Measurements from ENCODE around the gene NHLRC2. TPM values are rescaled to one million over a fixed set of nuclear protein-coding genes. Genes with fewer than 3 reads are reported as not detected.
A peak's percentile ranks its signal among the peaks of the same experiment; 100 is the strongest.

The NHLRC2 gene
- total RNA-seq, 1 donor from 2014 or later: 76.9 TPM

- DNase-seq: no peak
- intact Hi-C loops (cut with micrococcal nuclease): no loop called here
- no peak for ATAC-seq
Measured at GRCh38 chr10:113856563-113856962, 2.1 kb downstream of the NHLRC2 start.

DNA sequence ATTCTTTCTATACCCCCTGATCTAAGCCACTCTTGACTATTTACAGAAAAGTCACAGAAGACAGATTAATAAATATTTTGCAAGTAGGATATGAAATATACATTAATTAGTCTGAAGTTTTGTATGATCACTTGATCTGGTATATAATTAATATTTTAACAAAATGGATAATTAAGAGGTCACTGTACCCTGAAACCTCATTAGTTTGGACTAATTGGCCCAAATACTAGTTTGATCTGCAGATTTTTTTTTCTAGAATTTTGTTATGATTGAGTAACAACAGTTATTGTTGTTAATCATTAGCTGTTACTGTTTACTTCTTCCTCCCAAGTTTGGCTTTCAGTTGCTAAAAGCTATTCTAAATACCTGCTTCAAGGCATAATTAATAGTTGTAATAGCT is 2.7 kb downstream of the NHLRC2 start:
- no peak for ATAC-seq
- no peak for DNase-seq
- intact Hi-C loops (cut with micrococcal nuclease): no loop called here

DNA sequence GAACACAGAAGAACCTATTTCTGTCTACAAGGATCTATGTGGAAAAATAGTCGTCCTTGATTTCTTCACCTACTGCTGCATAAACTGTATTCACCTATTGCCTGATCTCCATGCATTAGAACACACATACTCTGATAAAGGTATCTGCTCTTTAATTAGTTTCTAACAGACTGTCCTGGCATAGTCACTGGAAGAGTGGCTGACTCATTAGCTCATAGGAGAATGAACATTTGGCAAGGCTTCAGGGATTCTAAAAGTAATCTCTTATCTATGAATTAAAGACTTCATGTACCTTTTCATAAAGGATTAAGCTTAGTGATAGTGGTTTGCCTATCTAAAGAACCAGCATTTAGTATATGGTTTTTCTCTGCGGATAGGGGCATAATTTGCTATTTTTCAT is 4.1 kb downstream of the NHLRC2 start:
- ATAC-seq (peak; percentile 51), DNase-seq (no peak)
- intact Hi-C loops (cut with micrococcal nuclease): no loop called here

DNA sequence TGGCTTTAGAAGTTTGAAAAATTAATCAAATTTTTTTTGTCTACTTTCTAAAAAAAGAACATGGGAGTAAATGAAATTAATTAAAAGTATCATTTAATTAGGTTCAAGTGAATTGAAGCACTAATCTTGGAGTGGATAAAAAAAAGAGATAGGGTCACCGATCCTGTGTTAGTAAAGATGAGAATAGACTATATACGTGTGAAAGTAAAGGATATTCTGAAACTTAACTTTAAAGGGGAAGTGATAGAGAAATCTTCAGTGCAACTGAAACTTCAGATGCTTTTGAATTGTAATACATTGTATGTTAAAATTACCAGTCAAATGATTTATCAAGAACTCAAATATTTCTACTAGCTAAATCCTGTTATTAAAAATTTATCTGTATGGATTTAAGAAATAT is 4.8 kb downstream of the NHLRC2 start:
- no peak for DNase-seq
- ATAC-seq: no peak
- intact Hi-C loops (cut with micrococcal nuclease): no loop called here

GRCh38 chr10:113865901-113866300 is 11.4 kb downstream of the NHLRC2 start:
- intact Hi-C loops (cut with micrococcal nuclease): no loop called here
- no peak for DNase-seq
- no peak for ATAC-seq

DNA sequence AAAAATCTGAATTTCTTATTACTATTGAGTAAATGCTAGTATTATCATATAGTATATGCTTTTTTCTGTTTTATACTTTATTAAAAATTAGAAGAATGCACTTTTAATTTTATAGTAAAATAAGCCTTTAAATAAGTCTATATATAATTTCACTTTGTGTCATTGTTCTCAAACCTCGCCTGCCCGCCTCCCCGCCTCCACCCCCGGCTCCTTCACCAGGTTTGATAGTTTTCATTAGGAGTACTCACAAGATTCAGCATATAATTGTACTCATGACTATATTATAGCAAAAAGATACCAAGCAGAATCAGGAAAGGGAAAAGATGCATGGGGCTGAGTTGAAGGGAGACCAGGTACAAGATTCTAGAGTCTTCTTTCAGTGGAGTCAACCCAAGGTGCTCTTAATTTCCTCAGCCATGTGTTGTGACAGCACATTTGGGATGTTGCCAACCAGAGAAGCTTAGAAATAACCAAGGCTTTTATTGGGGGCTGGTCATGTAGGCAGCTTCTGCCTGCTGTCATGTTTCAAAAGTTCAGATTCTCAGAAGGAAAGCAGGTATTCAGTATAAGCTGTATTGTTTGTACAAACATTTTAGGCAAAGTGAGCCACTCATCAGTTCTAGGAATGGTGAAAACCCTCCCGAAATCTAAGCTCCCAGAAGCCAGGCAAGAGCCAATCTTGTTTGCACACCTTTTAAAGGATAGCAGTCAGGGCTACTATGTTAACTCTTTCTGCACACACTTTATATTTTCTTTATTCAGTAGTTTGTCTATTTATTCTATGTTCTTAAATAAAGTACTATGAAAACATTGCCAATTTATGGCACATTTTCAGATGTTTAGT is 12.3 kb downstream of the NHLRC2 start:
- DNase-seq: peak; percentile 21
- ATAC-seq: peak; percentile 44
- intact Hi-C loops (cut with micrococcal nuclease): no loop called here

DNA sequence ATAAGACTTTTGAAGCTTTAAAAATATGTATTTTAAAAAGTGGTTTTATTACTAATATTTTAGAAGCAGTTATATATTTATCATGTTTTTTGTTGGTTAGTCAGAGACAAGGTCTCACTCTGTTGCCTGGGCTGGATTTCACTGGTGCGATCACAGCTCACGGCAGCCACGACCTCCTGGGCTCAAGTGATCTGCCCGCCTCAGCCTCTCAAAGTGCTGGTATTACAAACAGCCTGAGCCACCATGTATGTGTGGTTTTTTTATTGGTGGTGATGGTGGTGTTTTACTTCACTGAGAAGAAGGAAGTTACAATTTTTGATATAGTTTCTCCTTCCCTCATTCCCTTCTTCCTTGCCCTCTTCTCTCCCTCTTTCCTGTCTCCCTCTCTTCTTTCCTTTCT is 13.4 kb downstream of the NHLRC2 start:
- intact Hi-C loops (cut with micrococcal nuclease): no loop called here
- DNase-seq: peak; percentile 27
- ATAC-seq: no peak

DNA sequence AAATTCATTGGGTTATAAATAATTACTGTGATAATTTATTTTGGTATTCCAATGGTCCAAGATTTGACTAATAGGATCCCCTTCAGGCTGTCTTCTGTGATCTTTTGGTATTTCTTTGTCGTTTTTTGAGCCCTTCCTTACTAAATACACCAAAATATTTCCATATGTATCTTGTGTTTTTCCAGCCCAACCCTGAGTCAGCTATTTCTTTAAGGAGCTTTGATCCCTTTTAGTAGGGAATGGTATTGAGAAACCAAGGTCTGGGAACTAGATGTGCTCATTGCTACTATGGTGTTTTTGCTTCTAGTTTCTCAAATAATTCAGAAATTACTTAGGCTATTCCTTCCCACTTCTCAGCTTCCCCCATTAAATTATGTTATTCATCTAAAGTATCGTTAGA is 15.3 kb downstream of the NHLRC2 start:
- ATAC-seq (no peak), DNase-seq (no peak)
- intact Hi-C loops (cut with micrococcal nuclease): no loop called here

DNA sequence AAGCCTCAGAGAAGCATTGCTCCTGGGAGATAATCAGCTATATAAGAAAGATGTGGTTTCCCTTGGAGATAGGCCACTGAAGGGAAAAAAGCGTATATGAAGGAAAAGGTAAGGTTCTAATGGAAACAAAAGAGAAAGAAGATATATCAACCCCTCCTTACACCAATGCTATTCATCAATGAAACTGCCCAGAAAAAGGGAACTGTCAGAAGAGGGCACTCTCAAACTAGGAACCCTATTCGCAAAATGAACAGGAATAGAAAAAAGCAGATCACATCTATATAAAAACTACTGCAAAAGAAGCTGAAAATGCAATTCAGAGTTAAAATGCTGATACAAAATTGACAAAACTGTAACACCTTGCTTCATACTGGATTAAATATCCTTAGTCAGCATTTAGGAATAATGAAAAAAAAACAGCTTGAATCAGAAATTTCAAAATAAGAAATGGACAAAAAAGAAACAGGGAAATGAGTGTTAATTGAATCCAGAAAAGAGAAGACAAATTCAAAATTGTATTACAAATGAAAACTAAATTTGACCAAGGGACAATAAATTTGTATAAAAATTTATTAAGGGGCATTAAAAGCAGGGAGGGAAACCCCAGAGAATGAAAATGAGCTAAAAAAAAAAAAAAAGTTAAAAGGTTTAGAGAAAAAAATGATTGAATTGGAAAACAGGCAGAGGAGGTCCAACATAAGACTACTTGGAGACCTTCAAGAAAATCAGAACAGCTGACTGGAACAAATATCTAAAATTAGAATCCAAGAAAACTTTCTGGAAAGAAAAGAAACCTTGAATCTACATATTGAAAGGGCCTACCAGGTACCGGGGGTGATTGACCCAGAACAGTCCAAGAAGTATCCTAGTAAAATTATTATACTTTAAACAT is 17.9 kb downstream of the NHLRC2 start:
- intact Hi-C loops (cut with micrococcal nuclease): no loop called here
- no peak for ATAC-seq

GRCh38 chr10:113875212-113875611 is 20.8 kb downstream of the NHLRC2 start:
- ATAC-seq: peak; percentile 11
- no peak for DNase-seq
- intact Hi-C loops (cut with micrococcal nuclease): no loop called here

More for the DNA sequence above, 17.9 kb downstream of the NHLRC2 start:
- DNase-seq: no peak

- intact Hi-C loops (cut with micrococcal nuclease): no loop called here
- ATAC-seq: peak; percentile 52
- no peak for DNase-seq
Measured at GRCh38 chr10:113876461-113876860, 22.0 kb downstream of the NHLRC2 start.

DNA sequence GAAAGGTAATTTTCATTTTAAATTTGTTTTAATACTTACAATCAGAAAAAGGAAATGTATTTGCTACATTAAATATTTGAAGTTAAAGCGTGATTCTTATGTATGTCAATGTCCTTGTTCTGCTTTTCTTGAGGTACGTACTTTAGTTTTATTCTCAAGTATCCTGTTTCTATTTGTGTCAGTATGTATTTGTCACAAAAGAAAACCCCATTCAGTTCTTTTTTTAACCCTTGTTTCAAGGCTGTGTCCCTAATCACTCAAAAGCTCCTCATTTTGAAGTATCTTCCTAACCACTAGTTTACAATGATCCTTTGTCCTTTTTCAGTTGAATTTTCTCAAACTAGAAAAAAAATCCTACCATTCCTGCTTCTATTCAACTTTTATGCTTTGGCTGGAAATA is 25.2 kb downstream of the NHLRC2 start:
- ATAC-seq (no peak), DNase-seq (no peak)
- intact Hi-C loops (cut with micrococcal nuclease): no loop called here

GRCh38 chr10:113880236-113880635 is 25.8 kb downstream of the NHLRC2 start:
- intact Hi-C loops (cut with micrococcal nuclease): no loop called here
- DNase-seq (no peak), ATAC-seq (no peak)

GRCh38 chr10:113882240-113882639 is 27.8 kb downstream of the NHLRC2 start:
- intact Hi-C loops (cut with micrococcal nuclease): no loop called here
- ATAC-seq: no peak
- no peak for DNase-seq

- DNase-seq (no peak), ATAC-seq (no peak)
- intact Hi-C loops (cut with micrococcal nuclease): no loop called here
Measured at GRCh38 chr10:113889911-113890310, 35.5 kb downstream of the NHLRC2 start.

- no peak for DNase-seq
- ATAC-seq: peak; percentile 50
- intact Hi-C loops (cut with micrococcal nuclease): no loop called here
Measured at GRCh38 chr10:113890769-113891168, 36.3 kb downstream of the NHLRC2 start.

- intact Hi-C loops (cut with micrococcal nuclease): no loop called here
- DNase-seq (no peak), ATAC-seq (peak; percentile 90)
Measured at GRCh38 chr10:113891476-113891875, 37.0 kb downstream of the NHLRC2 start.

GRCh38 chr10:113893570-113893969 is 39.1 kb downstream of the NHLRC2 start:
- intact Hi-C loops (cut with micrococcal nuclease): no loop called here
- ATAC-seq (peak; percentile 52), DNase-seq (no peak)

- ATAC-seq (no peak), DNase-seq (no peak)
- intact Hi-C loops (cut with micrococcal nuclease): no loop called here
Measured at GRCh38 chr10:113894581-113894980, 40.1 kb downstream of the NHLRC2 start.

- no peak for DNase-seq
- intact Hi-C loops (cut with micrococcal nuclease): no loop called here
Measured at GRCh38 chr10:113895018-113895417, 40.6 kb downstream of the NHLRC2 start.

More at GRCh38 chr10:113895018-113895417, 40.6 kb downstream of the NHLRC2 start:
- no peak for ATAC-seq
